ENCODE data around the gene SOX5. TPM values are rescaled to one million over a fixed set of nuclear protein-coding genes. Genes with fewer than 3 reads are reported as not detected.

SOX5 gene
- total and polyA plus RNA-seq, 2 experiments from 2014 or later = 1.0 to 4.7 TPM

DNA sequence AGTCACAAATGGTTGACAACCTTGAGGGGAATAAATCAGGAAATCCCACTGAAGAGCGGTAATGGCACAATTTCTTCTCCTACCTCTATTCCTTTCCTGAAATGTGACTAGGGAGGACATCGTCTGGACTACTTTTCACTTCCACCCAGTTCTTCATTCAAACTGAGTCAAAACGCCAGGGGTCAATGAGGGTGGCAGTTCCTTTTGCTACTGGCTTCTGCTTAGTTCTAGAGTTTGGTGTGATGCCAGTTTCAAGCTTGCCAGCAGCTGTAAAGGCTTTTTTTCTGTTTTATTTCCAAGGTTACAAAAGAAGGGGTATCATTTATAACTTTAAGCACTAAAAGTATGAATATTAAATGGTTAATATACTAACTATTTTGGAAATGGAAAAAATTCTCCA is 286.5 kb downstream of the SOX5 start (continued):
- TF ChIP-seq, protein P1, sequence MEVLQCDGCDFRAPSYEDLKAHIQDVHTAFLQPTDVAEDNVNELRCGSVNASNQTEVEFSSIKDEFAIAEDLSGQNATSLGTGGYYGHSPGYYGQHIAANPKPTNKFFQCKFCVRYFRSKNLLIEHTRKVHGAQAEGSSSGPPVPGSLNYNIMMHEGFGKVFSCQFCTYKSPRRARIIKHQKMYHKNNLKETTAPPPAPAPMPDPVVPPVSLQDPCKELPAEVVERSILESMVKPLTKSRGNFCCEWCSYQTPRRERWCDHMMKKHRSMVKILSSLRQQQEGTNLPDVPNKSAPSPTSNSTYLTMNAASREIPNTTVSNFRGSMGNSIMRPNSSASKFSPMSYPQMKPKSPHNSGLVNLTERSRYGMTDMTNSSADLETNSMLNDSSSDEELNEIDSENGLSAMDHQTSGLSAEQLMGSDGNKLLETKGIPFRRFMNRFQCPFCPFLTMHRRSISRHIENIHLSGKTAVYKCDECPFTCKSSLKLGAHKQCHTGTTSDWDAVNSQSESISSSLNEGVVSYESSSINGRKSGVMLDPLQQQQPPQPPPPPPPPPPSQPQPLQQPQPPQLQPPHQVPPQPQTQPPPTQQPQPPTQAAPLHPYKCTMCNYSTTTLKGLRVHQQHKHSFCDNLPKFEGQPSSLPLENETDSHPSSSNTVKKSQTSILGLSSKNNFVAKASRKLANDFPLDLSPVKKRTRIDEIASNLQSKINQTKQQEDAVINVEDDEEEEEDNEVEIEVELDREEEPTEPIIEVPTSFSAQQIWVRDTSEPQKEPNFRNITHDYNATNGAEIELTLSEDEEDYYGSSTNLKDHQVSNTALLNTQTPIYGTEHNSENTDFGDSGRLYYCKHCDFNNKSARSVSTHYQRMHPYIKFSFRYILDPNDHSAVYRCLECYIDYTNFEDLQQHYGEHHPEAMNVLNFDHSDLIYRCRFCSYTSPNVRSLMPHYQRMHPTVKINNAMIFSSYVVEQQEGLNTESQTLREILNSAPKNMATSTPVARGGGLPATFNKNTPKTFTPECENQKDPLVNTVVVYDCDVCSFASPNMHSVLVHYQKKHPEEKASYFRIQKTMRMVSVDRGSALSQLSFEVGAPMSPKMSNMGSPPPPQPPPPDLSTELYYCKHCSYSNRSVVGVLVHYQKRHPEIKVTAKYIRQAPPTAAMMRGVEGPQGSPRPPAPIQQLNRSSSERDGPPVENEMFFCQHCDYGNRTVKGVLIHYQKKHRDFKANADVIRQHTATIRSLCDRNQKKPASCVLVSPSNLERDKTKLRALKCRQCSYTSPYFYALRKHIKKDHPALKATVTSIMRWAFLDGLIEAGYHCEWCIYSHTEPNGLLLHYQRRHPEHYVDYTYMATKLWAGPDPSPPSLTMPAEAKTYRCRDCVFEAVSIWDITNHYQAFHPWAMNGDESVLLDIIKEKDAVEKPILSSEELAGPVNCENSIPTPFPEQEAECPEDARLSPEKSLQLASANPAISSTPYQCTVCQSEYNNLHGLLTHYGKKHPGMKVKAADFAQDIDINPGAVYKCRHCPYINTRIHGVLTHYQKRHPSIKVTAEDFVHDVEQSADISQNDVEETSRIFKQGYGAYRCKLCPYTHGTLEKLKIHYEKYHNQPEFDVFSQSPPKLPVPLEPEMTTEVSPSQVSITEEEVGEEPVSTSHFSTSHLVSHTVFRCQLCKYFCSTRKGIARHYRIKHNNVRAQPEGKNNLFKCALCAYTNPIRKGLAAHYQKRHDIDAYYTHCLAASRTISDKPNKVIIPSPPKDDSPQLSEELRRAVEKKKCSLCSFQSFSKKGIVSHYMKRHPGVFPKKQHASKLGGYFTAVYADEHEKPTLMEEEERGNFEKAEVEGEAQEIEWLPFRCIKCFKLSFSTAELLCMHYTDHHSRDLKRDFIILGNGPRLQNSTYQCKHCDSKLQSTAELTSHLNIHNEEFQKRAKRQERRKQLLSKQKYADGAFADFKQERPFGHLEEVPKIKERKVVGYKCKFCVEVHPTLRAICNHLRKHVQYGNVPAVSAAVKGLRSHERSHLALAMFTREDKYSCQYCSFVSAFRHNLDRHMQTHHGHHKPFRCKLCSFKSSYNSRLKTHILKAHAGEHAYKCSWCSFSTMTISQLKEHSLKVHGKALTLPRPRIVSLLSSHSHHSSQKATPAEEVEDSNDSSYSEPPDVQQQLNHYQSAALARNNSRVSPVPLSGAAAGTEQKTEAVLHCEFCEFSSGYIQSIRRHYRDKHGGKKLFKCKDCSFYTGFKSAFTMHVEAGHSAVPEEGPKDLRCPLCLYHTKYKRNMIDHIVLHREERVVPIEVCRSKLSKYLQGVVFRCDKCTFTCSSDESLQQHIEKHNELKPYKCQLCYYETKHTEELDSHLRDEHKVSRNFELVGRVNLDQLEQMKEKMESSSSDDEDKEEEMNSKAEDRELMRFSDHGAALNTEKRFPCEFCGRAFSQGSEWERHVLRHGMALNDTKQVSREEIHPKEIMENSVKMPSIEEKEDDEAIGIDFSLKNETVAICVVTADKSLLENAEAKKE (CRISPR knock-in tag; IDR thresholded peaks at IDR 0.05) = no peak

DNA sequence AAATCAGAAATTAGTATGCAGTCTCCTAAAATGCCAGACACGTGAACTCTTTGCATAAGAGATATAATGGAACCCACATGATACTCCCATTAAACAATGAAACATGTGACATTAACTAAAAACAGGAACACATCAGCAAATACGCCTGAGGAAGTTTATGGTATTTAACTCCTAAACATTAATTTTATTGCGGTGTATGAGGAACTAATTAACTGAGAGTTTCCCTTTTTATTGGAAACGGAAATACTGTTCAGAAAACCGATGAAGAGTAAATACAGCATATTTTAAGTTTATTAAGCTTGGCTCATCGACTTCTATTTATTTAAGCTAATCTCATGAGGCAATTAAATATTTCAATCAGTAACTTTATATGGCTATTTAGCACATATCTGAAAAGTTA is 290.3 kb downstream of the SOX5 start:
- no peaks in the 10 kb centered on the region for H3K27me3 Mint-ChIP-seq (ENCODE audit: insufficient read depth, low read depth, poor library complexity)
- no peak overlapping the region for H3K4me3 Mint-ChIP-seq
- no peak overlapping the region for H3K27ac Mint-ChIP-seq
- no peaks in the 10 kb centered on the region for H3K9me2 ChIP-seq (ENCODE audit: insufficient read depth)
- DNase-seq (ENCODE audit: low spot score) (no peak), ATAC-seq (no peak)
- TF ChIP-seq ZNF331 (CRISPR knock-in tag; IDR thresholded peaks at IDR 0.05; ENCODE audit: low read depth) = no peak
- TF ChIP-seq, protein P2, sequence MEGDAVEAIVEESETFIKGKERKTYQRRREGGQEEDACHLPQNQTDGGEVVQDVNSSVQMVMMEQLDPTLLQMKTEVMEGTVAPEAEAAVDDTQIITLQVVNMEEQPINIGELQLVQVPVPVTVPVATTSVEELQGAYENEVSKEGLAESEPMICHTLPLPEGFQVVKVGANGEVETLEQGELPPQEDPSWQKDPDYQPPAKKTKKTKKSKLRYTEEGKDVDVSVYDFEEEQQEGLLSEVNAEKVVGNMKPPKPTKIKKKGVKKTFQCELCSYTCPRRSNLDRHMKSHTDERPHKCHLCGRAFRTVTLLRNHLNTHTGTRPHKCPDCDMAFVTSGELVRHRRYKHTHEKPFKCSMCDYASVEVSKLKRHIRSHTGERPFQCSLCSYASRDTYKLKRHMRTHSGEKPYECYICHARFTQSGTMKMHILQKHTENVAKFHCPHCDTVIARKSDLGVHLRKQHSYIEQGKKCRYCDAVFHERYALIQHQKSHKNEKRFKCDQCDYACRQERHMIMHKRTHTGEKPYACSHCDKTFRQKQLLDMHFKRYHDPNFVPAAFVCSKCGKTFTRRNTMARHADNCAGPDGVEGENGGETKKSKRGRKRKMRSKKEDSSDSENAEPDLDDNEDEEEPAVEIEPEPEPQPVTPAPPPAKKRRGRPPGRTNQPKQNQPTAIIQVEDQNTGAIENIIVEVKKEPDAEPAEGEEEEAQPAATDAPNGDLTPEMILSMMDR (conservative IDR thresholded peaks at IDR 0.05; ENCODE audit: low read depth in 2 of 2) = no peak
- TF ChIP-seq, protein P3, sequence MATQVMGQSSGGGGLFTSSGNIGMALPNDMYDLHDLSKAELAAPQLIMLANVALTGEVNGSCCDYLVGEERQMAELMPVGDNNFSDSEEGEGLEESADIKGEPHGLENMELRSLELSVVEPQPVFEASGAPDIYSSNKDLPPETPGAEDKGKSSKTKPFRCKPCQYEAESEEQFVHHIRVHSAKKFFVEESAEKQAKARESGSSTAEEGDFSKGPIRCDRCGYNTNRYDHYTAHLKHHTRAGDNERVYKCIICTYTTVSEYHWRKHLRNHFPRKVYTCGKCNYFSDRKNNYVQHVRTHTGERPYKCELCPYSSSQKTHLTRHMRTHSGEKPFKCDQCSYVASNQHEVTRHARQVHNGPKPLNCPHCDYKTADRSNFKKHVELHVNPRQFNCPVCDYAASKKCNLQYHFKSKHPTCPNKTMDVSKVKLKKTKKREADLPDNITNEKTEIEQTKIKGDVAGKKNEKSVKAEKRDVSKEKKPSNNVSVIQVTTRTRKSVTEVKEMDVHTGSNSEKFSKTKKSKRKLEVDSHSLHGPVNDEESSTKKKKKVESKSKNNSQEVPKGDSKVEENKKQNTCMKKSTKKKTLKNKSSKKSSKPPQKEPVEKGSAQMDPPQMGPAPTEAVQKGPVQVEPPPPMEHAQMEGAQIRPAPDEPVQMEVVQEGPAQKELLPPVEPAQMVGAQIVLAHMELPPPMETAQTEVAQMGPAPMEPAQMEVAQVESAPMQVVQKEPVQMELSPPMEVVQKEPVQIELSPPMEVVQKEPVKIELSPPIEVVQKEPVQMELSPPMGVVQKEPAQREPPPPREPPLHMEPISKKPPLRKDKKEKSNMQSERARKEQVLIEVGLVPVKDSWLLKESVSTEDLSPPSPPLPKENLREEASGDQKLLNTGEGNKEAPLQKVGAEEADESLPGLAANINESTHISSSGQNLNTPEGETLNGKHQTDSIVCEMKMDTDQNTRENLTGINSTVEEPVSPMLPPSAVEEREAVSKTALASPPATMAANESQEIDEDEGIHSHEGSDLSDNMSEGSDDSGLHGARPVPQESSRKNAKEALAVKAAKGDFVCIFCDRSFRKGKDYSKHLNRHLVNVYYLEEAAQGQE (IDR thresholded peaks at IDR 0.05; ENCODE audit: unreplicated experiment) = no peak
- no peaks in the 10 kb centered on the region for H3K79me2 ChIP-seq (replicated peaks; ENCODE audit: insufficient read depth)
- no peaks in the 10 kb centered on the region for H3F3A ChIP-seq (replicated peaks; ENCODE audit: low read depth)
- H3K4me3 ChIP-seq = no peak overlapping the region
- no peaks in the 10 kb centered on the region for H3K9me3 Mint-ChIP-seq
- no peak overlapping the region for H3K4me2 ChIP-seq
- H3K27ac ChIP-seq (ENCODE audit: low read depth) = no peak overlapping the region
- H3K36me3 ChIP-seq (ENCODE audit: insufficient read depth) = no peaks in the 10 kb centered on the region
- H3K36me3 Mint-ChIP-seq (ENCODE audit: low read depth) = no peaks in the 10 kb centered on the region
- H2AFZ ChIP-seq = no peak overlapping the region
- H3K4me1 ChIP-seq (ENCODE audit: insufficient read depth) = no peaks in the 10 kb centered on the region
- no peaks in the 10 kb centered on the region for H3K4me1 Mint-ChIP-seq
- H4K20me1 ChIP-seq (replicated peaks; ENCODE audit: insufficient read depth) = no peaks in the 10 kb centered on the region
- no peaks in the 10 kb centered on the region for H3K27me3 ChIP-seq (ENCODE audit: insufficient read depth)
